ENCODE data around the gene GREB1L. TPM values are rescaled to one million over a fixed set of nuclear protein-coding genes. Genes with fewer than 3 reads are reported as not detected.

Gene GREB1L
- total and polyA plus RNA-seq, 5 donors = 7.4 to 31.4 (median 23.4) TPM

DNA sequence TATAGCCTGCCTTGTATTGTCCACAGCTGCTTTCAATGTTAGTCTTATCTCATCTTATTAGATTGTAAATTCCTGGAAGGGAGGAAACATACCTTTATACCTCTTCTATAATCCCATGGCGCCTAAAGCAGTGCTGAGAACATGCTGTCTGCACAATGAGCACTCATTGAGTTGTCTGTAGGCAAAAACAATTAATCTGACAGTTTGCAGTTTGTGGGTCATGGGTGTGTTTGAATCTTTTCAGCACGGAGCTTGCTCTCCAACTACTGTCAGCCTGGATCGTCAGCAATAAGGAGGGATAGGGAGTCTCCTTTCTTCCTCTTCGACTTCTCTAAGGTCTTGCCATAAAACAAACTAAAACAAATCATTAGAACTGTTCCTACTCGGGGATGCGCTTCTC lies 26.5 kb upstream of the GREB1L start:
- Histone ChIP-seq H3K27me3 (ENCODE audit: control insufficient read depth, insufficient read depth) (no peaks in the 10 kb centered on the region), H3K27ac (ENCODE audit: low read length) (no peak overlapping the region), H3K4me1 (ENCODE audit: control insufficient read depth, insufficient read depth, low read length) (no peaks in the 10 kb centered on the region), H3K9me3 (ENCODE audit: control insufficient read depth, low read length) (no peaks in the 10 kb centered on the region), H3K4me3 (ENCODE audit: low read length) (no peak overlapping the region)
- DNase-seq (no peak), ATAC-seq (no peak)
- 59% methylated on average over 6 of the region's 6 CpGs for WGBS
- intact Hi-C loops (cut with DNase I) = no loop called here

DNA sequence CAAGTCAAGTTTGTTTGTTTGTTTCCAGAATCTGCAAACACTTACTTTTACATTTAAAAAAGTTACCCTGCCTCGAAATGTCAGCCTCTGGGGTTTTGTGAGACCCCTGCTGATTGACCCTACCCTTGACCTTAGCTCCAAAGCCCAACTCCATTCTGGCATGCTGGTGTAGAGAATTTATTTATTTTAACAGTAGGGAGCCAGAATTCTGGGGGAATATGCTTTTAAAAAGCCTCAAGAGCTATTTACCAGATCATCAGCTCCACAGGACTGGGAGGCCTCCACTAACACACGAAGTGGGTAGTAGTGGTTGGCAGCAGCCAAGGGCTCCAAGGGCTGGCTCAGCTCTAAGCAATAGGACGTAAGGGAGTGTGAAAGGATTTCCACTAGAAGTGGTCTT lies 23.2 kb upstream of the GREB1L start:
- 59% methylated on average over 3 of the region's 3 CpGs for WGBS

DNA sequence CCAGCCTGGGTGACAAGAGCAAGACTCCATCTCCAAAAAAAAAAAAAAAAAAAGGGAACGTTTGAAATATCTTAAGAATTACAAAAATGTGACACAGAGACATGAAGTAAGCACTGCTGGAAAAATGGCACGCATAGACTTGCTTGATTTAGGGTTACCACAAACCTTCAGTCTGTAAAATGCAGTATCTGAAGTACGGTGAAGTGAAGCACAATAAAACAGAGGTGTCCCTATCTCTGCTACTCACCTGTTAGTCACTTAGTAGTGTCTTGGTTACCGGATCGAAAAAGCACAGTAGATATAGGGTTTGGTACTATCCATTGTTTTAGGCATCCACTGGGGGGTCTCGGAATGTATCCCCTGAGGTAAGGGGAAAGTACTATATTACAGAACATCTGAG lies 11.6 kb upstream of the GREB1L start:
- no peak overlapping the region for H3K27ac ChIP-seq (ENCODE audit: low read length)
- WGBS = 67% methylated on average over 6 of the region's 6 CpGs
- no peaks in the 10 kb centered on the region for H3K9me3 ChIP-seq (ENCODE audit: control insufficient read depth, low read length)
- no peaks in the 10 kb centered on the region for H3K27me3 ChIP-seq (ENCODE audit: control insufficient read depth, insufficient read depth)
- H3K4me3 ChIP-seq (ENCODE audit: low read length) = no peak overlapping the region
- no peak for DNase-seq
- no peaks in the 10 kb centered on the region for H3K4me1 ChIP-seq (ENCODE audit: control insufficient read depth, insufficient read depth, low read length)
- ATAC-seq = no peak
- intact Hi-C loops (cut with DNase I) = no loop called here

More for the DNA sequence above, 23.2 kb upstream of the GREB1L start:
- ATAC-seq = no peak
- H3K9me3 ChIP-seq (ENCODE audit: control insufficient read depth, low read length) = no peaks in the 10 kb centered on the region
- intact Hi-C loops (cut with DNase I) = no loop called here
- no peak overlapping the region for H3K27ac ChIP-seq (ENCODE audit: low read length)
- H3K4me1 ChIP-seq (ENCODE audit: control insufficient read depth, insufficient read depth, low read length) = no peaks in the 10 kb centered on the region
- DNase-seq = no peak
- no peak overlapping the region for H3K4me3 ChIP-seq (ENCODE audit: low read length)
- no peaks in the 10 kb centered on the region for H3K27me3 ChIP-seq (ENCODE audit: control insufficient read depth, insufficient read depth)

DNA sequence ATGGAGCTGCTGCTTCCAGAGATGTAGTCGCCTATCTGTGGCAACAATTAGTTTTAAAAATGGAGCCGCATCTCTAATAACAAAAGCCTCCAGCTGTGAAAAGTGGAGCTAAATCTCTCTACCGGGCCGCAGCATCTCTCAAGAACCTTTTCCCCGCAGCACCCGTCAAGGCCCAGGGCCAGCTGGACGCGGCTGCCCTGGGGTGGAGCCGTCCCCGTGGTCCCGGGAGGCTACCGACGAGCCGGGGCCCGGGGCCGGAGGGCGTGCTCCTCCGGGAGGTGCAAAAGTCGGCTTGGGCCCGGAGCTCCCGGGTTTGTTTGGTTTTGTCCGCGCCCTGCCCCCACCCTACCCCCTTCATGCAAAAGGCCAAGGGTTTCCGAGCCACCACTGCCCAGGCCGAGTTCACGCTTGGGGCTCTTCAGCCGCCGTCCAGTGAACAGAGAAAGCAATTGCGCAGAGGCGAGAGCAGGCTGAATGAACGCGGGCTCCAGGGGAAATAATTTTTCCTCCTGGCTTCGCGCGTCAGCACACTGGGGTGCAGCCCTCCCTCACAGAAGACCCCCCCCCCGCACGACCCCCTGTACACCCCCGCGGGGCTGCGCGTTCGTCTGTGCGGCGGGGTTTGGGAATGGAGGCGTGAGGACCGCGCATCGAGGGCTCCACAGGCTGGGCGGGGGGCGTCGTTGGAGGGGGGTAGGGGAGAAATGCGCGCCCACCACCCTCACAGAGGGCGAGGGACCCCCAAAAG lies 557 bp upstream of the GREB1L start:
- H3K9me3 ChIP-seq (ENCODE audit: control insufficient read depth, low read length) = no peaks in the 10 kb centered on the region
- no peaks in the 10 kb centered on the region for H3K27me3 ChIP-seq (ENCODE audit: control insufficient read depth, insufficient read depth)
- 1% methylated on average over 54 of the region's 54 CpGs for WGBS
- intact Hi-C loops (cut with DNase I) = loop anchor here in 2 of 4 donors (10.0 kb wide), 3 partner anchors 63 to 213 kb away; no protein-coding TSS in a partner anchor
- ATAC-seq (peak; percentile 53 to 56), DNase-seq (peak; percentile 19 to 64 (median 56))
- H3K27ac ChIP-seq (ENCODE audit: low read length) = peak overlapping the region; percentile 3
- peak overlapping the region; percentile 62 for H3K4me3 ChIP-seq (ENCODE audit: low read length)
- H3K4me1 ChIP-seq (ENCODE audit: control insufficient read depth, insufficient read depth, low read length) = no peaks in the 10 kb centered on the region

DNA sequence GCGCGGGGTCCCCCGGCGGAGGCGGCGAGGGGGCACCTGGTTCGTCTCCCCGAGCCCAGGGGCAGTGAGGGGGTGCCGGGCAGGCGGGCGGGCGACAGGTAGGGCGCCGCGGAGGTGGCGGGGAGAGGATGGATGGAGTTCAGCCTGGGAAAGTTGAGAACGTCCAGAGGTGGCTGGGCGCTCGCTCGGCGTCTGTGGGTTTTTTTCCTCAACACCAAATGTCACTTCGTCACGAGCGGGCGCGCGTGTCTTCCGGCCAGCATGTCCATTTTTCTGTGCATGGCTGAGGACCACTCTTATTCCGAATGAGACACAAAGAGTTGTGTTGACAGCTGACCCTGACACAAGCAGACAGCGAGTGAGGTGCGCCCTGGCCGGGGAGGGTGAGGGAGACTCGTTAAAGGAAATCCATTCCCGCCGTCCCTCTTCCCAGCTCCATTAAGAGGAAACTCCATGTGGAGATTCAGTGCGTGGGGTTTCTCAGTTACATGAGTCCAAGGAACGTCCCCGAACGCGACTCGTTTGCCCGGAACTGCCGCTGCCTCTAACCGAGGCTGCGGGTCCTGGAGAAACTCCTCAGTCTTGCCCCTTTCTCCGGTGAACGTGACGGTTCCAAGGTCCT lies 859 bp downstream of the GREB1L start:
- Histone ChIP-seq H3K27ac (ENCODE audit: low read length) (peak overlapping the region; percentile 25), H3K9me3 (ENCODE audit: control insufficient read depth, low read length) (no peaks in the 10 kb centered on the region), H3K27me3 (ENCODE audit: control insufficient read depth, insufficient read depth) (no peaks in the 10 kb centered on the region), H3K4me3 (ENCODE audit: low read length) (peak overlapping the region; percentile 62), H3K4me1 (ENCODE audit: control insufficient read depth, insufficient read depth, low read length) (no peaks in the 10 kb centered on the region)
- DNase-seq (peak; percentile 18 to 60 (median 39)), ATAC-seq (peak; percentile 20 to 46)
- WGBS = 1% methylated on average over 48 of the region's 48 CpGs
- intact Hi-C loops (cut with DNase I) = loop anchor here in 2 of 4 donors (10.0 kb wide), 3 partner anchors 62 to 212 kb away; no protein-coding TSS in a partner anchor

DNA sequence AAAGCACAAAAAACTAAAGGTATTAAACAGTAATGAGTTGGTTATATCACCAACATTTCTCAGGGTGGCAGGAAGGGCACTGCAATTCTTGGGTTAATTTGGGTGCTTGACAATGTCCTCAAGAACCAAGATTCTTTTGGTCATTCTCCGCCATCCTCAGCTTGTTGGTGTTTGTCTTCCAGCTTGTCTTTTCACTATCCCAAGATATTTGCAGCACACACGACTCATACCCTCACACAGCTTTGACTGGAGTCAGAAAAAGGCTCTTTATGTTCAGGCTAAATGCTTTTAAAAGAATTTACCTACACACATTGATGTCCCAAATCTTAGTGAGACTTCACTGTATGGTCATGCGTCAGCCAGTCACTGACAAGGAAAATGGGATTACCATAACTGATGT lies 12.5 kb downstream of the GREB1L start:
- no peaks in the 10 kb centered on the region for H3K27me3 ChIP-seq (ENCODE audit: control insufficient read depth, insufficient read depth)
- DNase-seq = no peak
- no peak for ATAC-seq
- no peaks in the 10 kb centered on the region for H3K9me3 ChIP-seq (ENCODE audit: control insufficient read depth, low read length)
- no peak overlapping the region for H3K4me3 ChIP-seq (ENCODE audit: low read length)
- no peak overlapping the region for H3K27ac ChIP-seq (ENCODE audit: low read length)
- intact Hi-C loops (cut with DNase I) = no loop called here
- 80% methylated on average over 3 of the region's 3 CpGs for WGBS
- H3K4me1 ChIP-seq (ENCODE audit: control insufficient read depth, insufficient read depth, low read length) = no peaks in the 10 kb centered on the region

DNA sequence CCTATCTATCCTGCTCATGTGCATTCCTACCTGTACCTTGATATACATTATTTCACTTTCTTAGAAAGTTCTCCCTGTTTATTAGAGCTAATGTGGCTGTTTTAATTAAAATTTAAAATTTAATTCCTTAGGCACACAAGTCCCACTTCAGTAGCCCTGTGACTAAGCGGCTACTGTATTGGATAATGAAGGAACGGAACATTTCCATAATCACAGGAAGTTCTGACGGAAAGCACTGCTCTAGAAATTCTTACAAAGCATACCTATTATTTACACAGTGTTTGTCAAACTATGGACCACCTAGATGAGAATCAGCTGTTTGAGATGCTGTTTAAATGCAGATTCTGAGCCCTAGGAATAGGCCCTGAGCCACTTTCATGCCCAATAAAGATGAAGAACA lies 13.2 kb downstream of the GREB1L start:
- 76% methylated on average over 3 of the region's 3 CpGs for WGBS
- ATAC-seq (no peak), DNase-seq (no peak)
- Histone ChIP-seq H3K4me3 (ENCODE audit: low read length) (no peak overlapping the region), H3K9me3 (ENCODE audit: control insufficient read depth, low read length) (no peaks in the 10 kb centered on the region), H3K27ac (ENCODE audit: low read length) (no peak overlapping the region), H3K4me1 (ENCODE audit: control insufficient read depth, insufficient read depth, low read length) (no peaks in the 10 kb centered on the region), H3K27me3 (ENCODE audit: control insufficient read depth, insufficient read depth) (no peaks in the 10 kb centered on the region)
- intact Hi-C loops (cut with DNase I) = no loop called here

DNA sequence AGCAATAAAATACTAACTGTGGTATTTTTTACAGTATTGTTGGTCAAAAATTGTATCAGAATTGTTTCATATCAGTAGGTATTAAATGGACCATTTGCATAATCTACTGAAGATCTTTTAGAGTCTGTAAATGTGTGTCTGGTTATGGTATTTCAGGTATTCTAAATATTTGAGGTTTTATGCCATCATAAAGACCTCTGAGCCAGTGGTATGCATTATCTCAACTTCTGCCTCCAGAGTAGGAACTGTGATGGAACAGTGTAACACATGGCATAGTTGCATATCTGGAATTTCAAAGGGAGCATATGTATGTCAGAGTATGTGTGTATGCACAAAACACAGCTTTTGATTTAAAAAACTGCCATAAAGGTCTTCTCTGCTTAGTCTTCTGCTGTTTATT lies 15.4 kb downstream of the GREB1L start:
- Histone ChIP-seq H3K9me3 (ENCODE audit: control insufficient read depth, low read length) (no peaks in the 10 kb centered on the region), H3K4me1 (ENCODE audit: control insufficient read depth, insufficient read depth, low read length) (no peaks in the 10 kb centered on the region), H3K27ac (ENCODE audit: low read length) (no peak overlapping the region), H3K27me3 (ENCODE audit: control insufficient read depth, insufficient read depth) (no peaks in the 10 kb centered on the region), H3K4me3 (ENCODE audit: low read length) (no peak overlapping the region)
- DNase-seq = no peak
- ATAC-seq = no peak
- intact Hi-C loops (cut with DNase I) = no loop called here

DNA sequence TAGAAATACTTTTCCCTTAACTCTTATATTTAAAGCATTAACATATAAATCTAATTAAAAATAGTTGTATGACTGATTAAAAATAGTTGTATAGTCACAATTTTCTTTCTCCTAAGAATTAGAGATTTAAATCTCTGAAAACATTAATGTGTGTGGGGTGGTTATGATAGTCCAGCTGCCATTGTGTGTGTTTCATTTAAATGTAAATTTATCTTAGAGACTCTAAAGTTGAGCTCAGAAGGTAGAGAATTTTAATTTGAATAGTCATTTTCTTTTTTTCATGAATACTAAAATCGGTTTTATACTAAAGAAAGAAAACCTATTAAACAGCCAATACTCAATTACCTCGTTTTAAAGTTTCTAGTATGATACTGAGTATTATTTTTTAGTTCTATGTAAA lies 18.6 kb downstream of the GREB1L start:
- Histone ChIP-seq H3K27me3 (ENCODE audit: control insufficient read depth, insufficient read depth) (no peaks in the 10 kb centered on the region), H3K4me1 (ENCODE audit: control insufficient read depth, insufficient read depth, low read length) (no peaks in the 10 kb centered on the region), H3K4me3 (ENCODE audit: low read length) (no peak overlapping the region), H3K27ac (ENCODE audit: low read length) (no peak overlapping the region), H3K9me3 (ENCODE audit: control insufficient read depth, low read length) (no peaks in the 10 kb centered on the region)
- no peak for ATAC-seq
- intact Hi-C loops (cut with DNase I) = no loop called here
- 68% methylated on average over 2 of the region's 2 CpGs for WGBS
- no peak for DNase-seq

DNA sequence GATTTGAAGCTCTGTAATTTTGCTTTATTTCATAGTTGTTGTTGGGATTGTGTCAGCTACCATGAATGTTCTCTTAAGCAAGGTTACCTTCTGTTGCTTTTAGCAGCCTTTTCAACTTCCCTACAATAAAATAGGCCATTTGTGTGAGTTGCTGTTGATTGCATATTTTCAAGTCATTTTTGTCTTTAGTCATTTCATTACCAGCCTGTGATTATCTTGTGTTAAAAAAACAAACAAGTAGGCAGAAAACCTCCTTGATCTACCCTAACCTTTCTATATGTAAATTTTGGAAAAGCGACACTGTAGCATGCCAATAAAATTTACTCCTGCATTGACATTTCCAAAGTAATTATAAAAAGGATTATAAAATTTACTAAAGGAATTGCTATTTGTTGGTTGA lies 19.3 kb downstream of the GREB1L start:
- 95% methylated on average over 1 of the region's 1 CpG for WGBS
- H3K27ac ChIP-seq (ENCODE audit: low read length) = no peak overlapping the region
- no peaks in the 10 kb centered on the region for H3K9me3 ChIP-seq (ENCODE audit: control insufficient read depth, low read length)
- intact Hi-C loops (cut with DNase I) = no loop called here
- ATAC-seq = no peak
- no peak overlapping the region for H3K4me3 ChIP-seq (ENCODE audit: low read length)
- H3K4me1 ChIP-seq (ENCODE audit: control insufficient read depth, insufficient read depth, low read length) = no peaks in the 10 kb centered on the region
- no peaks in the 10 kb centered on the region for H3K27me3 ChIP-seq (ENCODE audit: control insufficient read depth, insufficient read depth)
- DNase-seq = no peak

DNA sequence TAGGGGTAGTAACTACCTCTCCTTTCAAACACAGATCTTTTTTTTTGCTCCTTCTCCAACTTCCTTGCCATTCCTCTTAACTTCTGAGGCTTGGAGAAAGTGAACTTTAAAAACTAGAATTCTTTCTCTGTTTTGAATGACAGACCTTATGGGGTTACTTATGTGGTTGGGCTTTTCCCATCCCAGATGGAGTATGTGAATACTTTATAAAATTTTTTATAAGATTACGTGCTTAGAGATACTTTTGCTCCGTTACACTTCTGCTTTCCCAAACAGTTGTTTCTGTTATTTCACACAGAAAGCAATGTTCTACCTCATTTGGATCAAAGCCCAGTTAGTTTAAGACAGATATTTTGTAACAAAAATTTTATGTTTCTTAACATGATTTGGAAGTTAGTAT lies 20.2 kb downstream of the GREB1L start:
- H3K27me3 ChIP-seq (ENCODE audit: control insufficient read depth, insufficient read depth) = no peaks in the 10 kb centered on the region
- DNase-seq (no peak), ATAC-seq (no peak)
- no peaks in the 10 kb centered on the region for H3K4me1 ChIP-seq (ENCODE audit: control insufficient read depth, insufficient read depth, low read length)
- intact Hi-C loops (cut with DNase I) = no loop called here
- H3K9me3 ChIP-seq (ENCODE audit: control insufficient read depth, low read length) = no peaks in the 10 kb centered on the region
- 57% methylated on average over 2 of the region's 2 CpGs for WGBS
- H3K4me3 ChIP-seq (ENCODE audit: low read length) = no peak overlapping the region
- no peak overlapping the region for H3K27ac ChIP-seq (ENCODE audit: low read length)
